Measurements from ENCODE around the gene TNS1. TPM values are rescaled to one million over a fixed set of nuclear protein-coding genes. Genes with fewer than 3 reads are reported as not detected.
A peak's percentile ranks its signal among the peaks of the same experiment; 100 is the strongest.

Gene TNS1
- total RNA-seq, 4 donors from 2014 or later: 23.1 to 156 (median 81.1) TPM

GRCh38 chr2:217853301-217853881 is 149.4 kb downstream of the TNS1 start:
- H3K27me3 ChIP-seq: no peaks in the 10 kb centered on the region
- no peaks in the 10 kb centered on the region for H3K9me3 ChIP-seq
- H3K27ac ChIP-seq: peak overlapping the region in 2 of 4 donors; percentile 25 to 41
- DNase-seq: no peak
- peaks cover 0 to 54% (median 0%) of the 10 kb centered on the region in 4 donors for H3K4me1 ChIP-seq
- TF ChIP-seq CTCF (IDR thresholded peaks at IDR 0.05) (no peak), POLR2A (IDR thresholded peaks at IDR 0.05) (no peak)
- H3K36me3 ChIP-seq: peaks cover 0 to 11% (median 0%) of the 10 kb centered on the region in 3 donors
- H3K4me3 ChIP-seq: no peak overlapping the region

GRCh38 chr2:217852555-217853211 is 150.1 kb downstream of the TNS1 start:
- no peaks in the 10 kb centered on the region for H3K27me3 ChIP-seq
- peak overlapping the region in 2 of 4 donors; percentile 25 to 41 for H3K27ac ChIP-seq
- no peak for TF ChIP-seq POLR2A (IDR thresholded peaks at IDR 0.05)
- TF ChIP-seq CTCF (IDR thresholded peaks at IDR 0.05): no peak
- no peaks in the 10 kb centered on the region for H3K9me3 ChIP-seq
- H3K4me1 ChIP-seq: peaks cover 0 to 54% (median 0%) of the 10 kb centered on the region in 4 donors
- DNase-seq: no peak
- no peak overlapping the region for H3K4me3 ChIP-seq
- peaks cover 0 to 18% (median 0%) of the 10 kb centered on the region in 3 donors for H3K36me3 ChIP-seq

- H3K27me3 ChIP-seq: no peaks in the 10 kb centered on the region
- peak overlapping the region in 1 of 4 donors; percentile 36 for H3K27ac ChIP-seq
- H3K9me3 ChIP-seq: no peaks in the 10 kb centered on the region
- H3K36me3 ChIP-seq: peaks cover 0 to 23% (median 0%) of the 10 kb centered on the region in 3 donors
- no peak overlapping the region for H3K4me3 ChIP-seq
- no peak for DNase-seq
- no peak for TF ChIP-seq POLR2A (IDR thresholded peaks at IDR 0.05)
- no peak for TF ChIP-seq CTCF (IDR thresholded peaks at IDR 0.05)
- H3K4me1 ChIP-seq: peaks cover 0 to 54% (median 0%) of the 10 kb centered on the region in 4 donors
Observed at GRCh38 chr2:217851191-217852020, 151.4 kb downstream of the TNS1 start.

GRCh38 chr2:217849154-217849975 is 153.4 kb downstream of the TNS1 start:
- Histone ChIP-seq H3K4me1 (peaks cover 0 to 43% (median 0%) of the 10 kb centered on the region in 4 donors), H3K4me3 (no peak overlapping the region), H3K27me3 (no peaks in the 10 kb centered on the region), H3K36me3 (peaks cover 0 to 23% (median 0%) of the 10 kb centered on the region in 3 donors), H3K9me3 (no peaks in the 10 kb centered on the region), H3K27ac (peak overlapping the region in 3 of 4 donors; percentile 19 to 74 (median 39))
- TF ChIP-seq CTCF (IDR thresholded peaks at IDR 0.05) (no peak), POLR2A (IDR thresholded peaks at IDR 0.05) (no peak)
- no peak for DNase-seq

Measured in Peyer's patch (tissue), 4 donors.